Measurements from ENCODE around the gene TPX2.
A peak's percentile ranks its signal among the peaks of the same experiment; 100 is the strongest.

Gene TPX2

GRCh38 chr20:31821427-31821826 lies 82.3 kb downstream of the TPX2 start:
- Histone ChIP-seq H3K9me3 (no peaks in the 10 kb centered on the region), H3K4me3 (no peak overlapping the region), H3K36me3 (no peaks in the 10 kb centered on the region), H3K4me1 (peaks cover 0 to 60% (median 33%) of the 10 kb centered on the region in 4 donors), H3K27me3 (no peaks in the 10 kb centered on the region), H3K27ac (peak overlapping the region; percentile 46 to 80)
- TF ChIP-seq CTCF (IDR thresholded peaks at IDR 0.05), result no peak
- intact Hi-C loops (cut with DNase I; ENCODE audit: low total_unique reads), result loop anchor here (5.0 to 10.0 kb wide), 3 partner anchors 133 to 211 kb away; partner anchors contain the start of gene PDRG1
- peak in 1 of 2 donors; percentile 62 for DNase-seq

GRCh38 chr20:31822421-31823330 lies 83.6 kb downstream of the TPX2 start:
- peak overlapping the region in 1 of 2 donors; percentile 1 for H3K4me3 ChIP-seq
- H3K27me3 ChIP-seq, result no peaks in the 10 kb centered on the region
- DNase-seq, result peak; percentile 76 to 95
- H3K4me1 ChIP-seq, result peaks cover 0 to 56% (median 33%) of the 10 kb centered on the region in 4 donors
- no peaks in the 10 kb centered on the region for H3K9me3 ChIP-seq
- no peaks in the 10 kb centered on the region for H3K36me3 ChIP-seq
- peak overlapping the region; percentile 46 to 80 for H3K27ac ChIP-seq
- TF ChIP-seq CTCF (IDR thresholded peaks at IDR 0.05), result peak; percentile 94 to 99
- intact Hi-C loops (cut with DNase I; ENCODE audit: low total_unique reads), result loop anchor here (2.0 to 10.0 kb wide), 4 partner anchors 22 to 210 kb away; partner anchors contain the start of genes FOXS1 and PDRG1

GRCh38 chr20:31823360-31824124 lies 84.5 kb downstream of the TPX2 start:
- Histone ChIP-seq H3K27ac (peak overlapping the region; percentile 46 to 80), H3K9me3 (no peaks in the 10 kb centered on the region), H3K4me3 (no peak overlapping the region), H3K36me3 (no peaks in the 10 kb centered on the region), H3K4me1 (peaks cover 0 to 55% (median 32%) of the 10 kb centered on the region in 4 donors), H3K27me3 (no peaks in the 10 kb centered on the region)
- no peak for TF ChIP-seq CTCF (IDR thresholded peaks at IDR 0.05)
- no peak for DNase-seq
- intact Hi-C loops (cut with DNase I; ENCODE audit: low total_unique reads), result loop anchor here (2.0 to 10.0 kb wide), 4 partner anchors 21 to 209 kb away; partner anchors contain the start of genes FOXS1 and PDRG1

GRCh38 chr20:31824125-31824485 lies 85.0 kb downstream of the TPX2 start:
- TF ChIP-seq CTCF (IDR thresholded peaks at IDR 0.05), result no peak
- Histone ChIP-seq H3K9me3 (no peaks in the 10 kb centered on the region), H3K27me3 (no peaks in the 10 kb centered on the region), H3K4me1 (peaks cover 0 to 49% (median 28%) of the 10 kb centered on the region in 4 donors), H3K27ac (peak overlapping the region; percentile 46 to 80), H3K4me3 (no peak overlapping the region), H3K36me3 (no peaks in the 10 kb centered on the region)
- DNase-seq, result no peak
- intact Hi-C loops (cut with DNase I; ENCODE audit: low total_unique reads), result loop anchor here (5.0 to 10.0 kb wide), 3 partner anchors 131 to 208 kb away; partner anchors contain the start of gene PDRG1

- Histone ChIP-seq H3K27ac (peak overlapping the region; percentile 46 to 80), H3K4me1 (peaks cover 0 to 43% (median 24%) of the 10 kb centered on the region in 4 donors), H3K9me3 (no peaks in the 10 kb centered on the region), H3K36me3 (no peaks in the 10 kb centered on the region), H3K4me3 (no peak overlapping the region), H3K27me3 (no peaks in the 10 kb centered on the region)
- intact Hi-C loops (cut with DNase I; ENCODE audit: low total_unique reads), result loop anchor here (5.0 to 10.0 kb wide), 4 partner anchors 130 to 268 kb away; partner anchors contain the start of gene PDRG1
- no peak for TF ChIP-seq CTCF (IDR thresholded peaks at IDR 0.05)
- DNase-seq, result no peak
Measured at GRCh38 chr20:31824554-31825313, 85.6 kb downstream of the TPX2 start.

Measured in tibial artery (tissue), 4 donors.